H9 (cell line): ENCODE results near the gene MRM3. TPM values are rescaled to one million over a fixed set of nuclear protein-coding genes. Genes with fewer than 3 reads are reported as not detected.

Source experiments
- DNase-seq: peaks from one replicate; pipeline ENCODE4 v3.0.0-alpha.2; 2017
- H2AFZ ChIP-seq: one replicate; pipeline ENCODE4 v1.6.1; 2013; ENCODE audit warnings: mild to moderate bottlenecking, low read length, control low read depth, moderate library complexity
- H2AK5ac ChIP-seq: 2 replicates; pipeline ENCODE4 v1.6.1; 2013; ENCODE audit warnings: low read length, control low read depth, mixed read lengths; ENCODE audit not compliant: insufficient read length
- H2BK120ac ChIP-seq: one replicate; pipeline ENCODE4 v1.6.1; 2013; ENCODE audit warnings: low read depth, mild to moderate bottlenecking, low read length, control low read depth, inconsistent platforms; ENCODE audit not compliant: poor library complexity, severe bottlenecking
- H2BK12ac ChIP-seq: 2 replicates; pipeline ENCODE4 v1.6.1; 2013; ENCODE audit warnings: low read length, control low read depth, mixed read lengths, low read depth; ENCODE audit not compliant: insufficient read length
- H2BK15ac ChIP-seq: 2 replicates; pipeline ENCODE4 v1.6.1; 2013; ENCODE audit warnings: low read depth, low read length, control low read depth
- H2BK20ac ChIP-seq: one replicate; pipeline ENCODE4 v1.6.1; 2013; ENCODE audit warnings: low read depth, mild to moderate bottlenecking, low read length, control low read depth, inconsistent platforms; ENCODE audit not compliant: poor library complexity, severe bottlenecking
- H2BK5ac ChIP-seq: 2 replicates; pipeline ENCODE4 v1.6.1; 2013; ENCODE audit warnings: low read length, control low read depth, mixed read lengths; ENCODE audit not compliant: insufficient read length
- H3K14ac ChIP-seq: 2 replicates; pipeline ENCODE4 v1.6.1; 2013; ENCODE audit warnings: low read length, control low read depth; ENCODE audit not compliant: insufficient read depth
- H3K18ac ChIP-seq: 2 replicates; pipeline ENCODE4 v1.6.1; 2013; ENCODE audit warnings: low read depth, mild to moderate bottlenecking, mixed read lengths, low read length, control low read depth; ENCODE audit not compliant: insufficient read length
- H3K23ac ChIP-seq: 2 replicates; pipeline ENCODE4 v1.6.1; 2013; ENCODE audit warnings: low read length, control low read depth, mixed read lengths, low read depth; ENCODE audit not compliant: insufficient read length
- H3K23me2 ChIP-seq: 2 replicates; pipeline ENCODE4 v1.6.1; 2013; ENCODE audit warnings: low read depth, mild to moderate bottlenecking, mixed read lengths, low read length, control low read depth; ENCODE audit not compliant: insufficient read length, poor library complexity, severe bottlenecking
- H3K27ac ChIP-seq: 2 replicates; pipeline ENCODE4 v1.5.1; 2013; ENCODE audit warnings: low read length, control low read depth, mixed read lengths, low read depth; ENCODE audit not compliant: insufficient read length
- H3K27me3 ChIP-seq: 2 replicates; pipeline ENCODE4 v1.6.1; 2013; ENCODE audit warnings: low read length, control low read depth, inconsistent platforms; ENCODE audit not compliant: insufficient read depth
- H3K4ac ChIP-seq: 2 replicates; pipeline ENCODE4 v1.6.1; 2013; ENCODE audit warnings: low read depth, mild to moderate bottlenecking, control low read depth, inconsistent platforms, low read length, moderate library complexity
- H3K4me1 ChIP-seq: 2 replicates; pipeline ENCODE4 v1.6.1; 2013; ENCODE audit warnings: low read length, control low read depth, inconsistent platforms; ENCODE audit not compliant: insufficient read depth
- H3K4me2 ChIP-seq: 2 replicates; pipeline ENCODE4 v1.6.1; 2013; ENCODE audit warnings: low read length, control low read depth, mixed read lengths; ENCODE audit not compliant: insufficient read length, insufficient read depth
- H3K56ac ChIP-seq: 2 replicates; pipeline ENCODE4 v1.6.1; 2013; ENCODE audit warnings: low read depth, mild to moderate bottlenecking, mixed read lengths, low read length, control low read depth; ENCODE audit not compliant: insufficient read length
- H3K79me1 ChIP-seq: 2 replicates; pipeline ENCODE4 v1.6.1; 2013; ENCODE audit warnings: low read depth, mild to moderate bottlenecking, moderate library complexity, low read length, control low read depth, inconsistent platforms; ENCODE audit not compliant: insufficient read depth, poor library complexity, severe bottlenecking
- H3K79me2 ChIP-seq: 2 replicates; pipeline ENCODE4 v1.6.1; 2013; ENCODE audit warnings: low read length, control low read depth, inconsistent platforms; ENCODE audit not compliant: insufficient read depth
- H3K9ac ChIP-seq: 2 replicates; pipeline ENCODE4 v1.6.1; 2013; ENCODE audit warnings: low read length, control low read depth, mixed read lengths; ENCODE audit not compliant: insufficient read length; ENCODE audit errors: extremely low read depth
- H3K9me3 ChIP-seq: one replicate; pipeline ENCODE4 v1.6.1; 2013; ENCODE audit warnings: low read depth, low read length, inconsistent platforms; ENCODE audit not compliant: control insufficient read depth
- H3T11ph ChIP-seq: one replicate; pipeline ENCODE4 v1.6.1; 2013; ENCODE audit warnings: mild to moderate bottlenecking, low read length, control low read depth, inconsistent platforms
- H4K20me1 ChIP-seq: one replicate; pipeline ENCODE4 v1.6.1; 2013; ENCODE audit not compliant: control insufficient read depth, insufficient read length, insufficient read depth
- H4K5ac ChIP-seq: 2 replicates; pipeline ENCODE4 v1.6.1; 2013; ENCODE audit warnings: low read depth, mild to moderate bottlenecking, mixed read lengths, low read length, control low read depth; ENCODE audit not compliant: insufficient read length
- H4K8ac ChIP-seq: replicated peaks from 2 replicates; pipeline ENCODE4 v1.6.1; 2013; ENCODE audit warnings: low read length, control low read depth, mixed read lengths, low read depth; ENCODE audit not compliant: insufficient read length
- H4K91ac ChIP-seq: 2 replicates; pipeline ENCODE4 v1.6.1; 2013; ENCODE audit warnings: low read depth, mild to moderate bottlenecking, moderate library complexity, mixed read lengths, low read length, control low read depth; ENCODE audit not compliant: insufficient read length
- H3K27ac Mint-ChIP-seq, 3 experiments: 2 replicates in 2 of 3; 3 replicates in 1 of 3; pipeline ENCODE4 v1.8.0; 2020 to 2021; ENCODE audit warnings: mixed read lengths in 3 of 3, mild to moderate bottlenecking in 1 of 3, moderate library complexity in 1 of 3
- H3K27me3 Mint-ChIP-seq: 2 replicates; pipeline ENCODE4 v1.8.0; 2021; ENCODE audit warnings: low read depth, mild to moderate bottlenecking, moderate library complexity, mixed read lengths
- H3K36me3 Mint-ChIP-seq, 3 experiments: 2 replicates in 2 of 3; 3 replicates in 1 of 3; pipeline ENCODE4 v1.8.0; 2020 to 2021; ENCODE audit warnings: low read depth in 3 of 3, mixed read lengths in 3 of 3; ENCODE audit not compliant: insufficient read depth in 1 of 3
- H3K4me1 Mint-ChIP-seq, 2 experiments: 2 replicates each; pipeline ENCODE4 v1.8.0; 2020; ENCODE audit warnings: mixed read lengths in 2 of 2
- H3K4me3 Mint-ChIP-seq, 2 experiments: 2 replicates in 1 of 2; 3 replicates in 1 of 2; pipeline ENCODE4 v1.8.0; 2020 to 2021; ENCODE audit warnings: mild to moderate bottlenecking in 2 of 2, mixed read lengths in 2 of 2, moderate library complexity in 1 of 2
- H3K9me3 Mint-ChIP-seq, 2 experiments: 2 replicates in 1 of 2; 3 replicates in 1 of 2; pipeline ENCODE4 v1.8.0; 2020; ENCODE audit warnings: mild to moderate bottlenecking in 2 of 2, mixed read lengths in 2 of 2, moderate library complexity in 1 of 2
- WGBS: extraction: QIAGEN DNeasy Blood & Tissue Kit; methylation state at CpG from one replicate; pipeline ENCODE4 v1.1.7; 2013; ENCODE audit warnings: missing lambda C conversion rate, low lambda C conversion rate, mixed read lengths; ENCODE audit not compliant: insufficient read length; ENCODE audit errors: extremely low coverage; 5-methylcytosine and 5-hydroxymethylcytosine counted together
- total RNA-seq: library from RNA; stranded (reverse); gene quantifications from 2 replicates; pipeline ENCODE4 v1.2.1, GENCODE V29; 2021
- TF ChIP-seq, protein P1 (sequence below): fragments of 200-600 bp; sonication (generic); conservative IDR thresholded peaks from 3 replicates; pipeline ENCODE4 v1.8.0; 2021; ENCODE audit warnings: antibody characterized with exemption, mild to moderate bottlenecking

Gene MRM3
- total RNA-seq, 1 experiment from 2014 or later: 25.3 TPM

DNA sequence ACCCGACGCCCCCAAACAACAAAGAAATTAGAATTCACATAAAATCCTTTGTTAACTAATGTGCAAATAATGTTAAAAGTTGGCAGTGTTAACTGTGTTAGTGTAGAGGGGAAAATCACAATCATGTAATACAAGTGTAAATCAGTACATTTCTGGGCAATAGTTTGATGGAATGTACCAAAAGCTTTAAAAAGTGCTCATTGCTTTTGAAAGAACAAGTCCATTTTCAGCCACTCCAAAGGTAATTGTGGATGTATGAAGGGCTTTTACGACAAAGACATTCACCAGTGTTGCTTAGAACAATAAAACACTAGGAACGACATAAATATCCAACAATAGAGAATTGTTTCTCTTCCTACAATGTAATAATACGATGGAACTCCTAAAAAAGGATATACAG lies 9.1 kb upstream of the MRM3 start:
- no peak overlapping the region for H2BK20ac ChIP-seq
- H3K27ac ChIP-seq: no peak overlapping the region
- no peak overlapping the region for H2BK12ac ChIP-seq
- H3K4me2 ChIP-seq: no peak overlapping the region
- no peak overlapping the region for H3T11ph ChIP-seq
- H3K9ac ChIP-seq: no peak overlapping the region
- no peaks in the 10 kb centered on the region for H3K27me3 ChIP-seq
- no peaks in the 10 kb centered on the region; a peak in 1 of 5 replicates for H3K9me3 Mint-ChIP-seq
- no peak overlapping the region for H3K14ac ChIP-seq
- H4K20me1 ChIP-seq: no peaks in the 10 kb centered on the region
- H3K9me3 ChIP-seq: no peaks in the 10 kb centered on the region
- peaks cover 49 to 90% (median 88%) of the 10 kb centered on the region in 3 experiments; a peak in 6 of 7 replicates for H3K36me3 Mint-ChIP-seq
- H2BK15ac ChIP-seq: no peak overlapping the region
- H3K79me1 ChIP-seq: peaks cover 5% of the 10 kb centered on the region
- no peaks in the 10 kb centered on the region; the same call in 1 of the 2 replicates for H3K27me3 Mint-ChIP-seq
- peaks cover 0 to 3% of the 10 kb centered on the region in 2 experiments; a peak in 1 of 4 replicates for H3K4me1 Mint-ChIP-seq
- H3K18ac ChIP-seq: no peak overlapping the region
- no peak overlapping the region for H3K27ac Mint-ChIP-seq
- H3K23ac ChIP-seq: no peak overlapping the region
- no peak overlapping the region for H2AFZ ChIP-seq
- H3K4ac ChIP-seq: no peak overlapping the region
- no peak overlapping the region for H2AK5ac ChIP-seq
- TF ChIP-seq, protein P1, sequence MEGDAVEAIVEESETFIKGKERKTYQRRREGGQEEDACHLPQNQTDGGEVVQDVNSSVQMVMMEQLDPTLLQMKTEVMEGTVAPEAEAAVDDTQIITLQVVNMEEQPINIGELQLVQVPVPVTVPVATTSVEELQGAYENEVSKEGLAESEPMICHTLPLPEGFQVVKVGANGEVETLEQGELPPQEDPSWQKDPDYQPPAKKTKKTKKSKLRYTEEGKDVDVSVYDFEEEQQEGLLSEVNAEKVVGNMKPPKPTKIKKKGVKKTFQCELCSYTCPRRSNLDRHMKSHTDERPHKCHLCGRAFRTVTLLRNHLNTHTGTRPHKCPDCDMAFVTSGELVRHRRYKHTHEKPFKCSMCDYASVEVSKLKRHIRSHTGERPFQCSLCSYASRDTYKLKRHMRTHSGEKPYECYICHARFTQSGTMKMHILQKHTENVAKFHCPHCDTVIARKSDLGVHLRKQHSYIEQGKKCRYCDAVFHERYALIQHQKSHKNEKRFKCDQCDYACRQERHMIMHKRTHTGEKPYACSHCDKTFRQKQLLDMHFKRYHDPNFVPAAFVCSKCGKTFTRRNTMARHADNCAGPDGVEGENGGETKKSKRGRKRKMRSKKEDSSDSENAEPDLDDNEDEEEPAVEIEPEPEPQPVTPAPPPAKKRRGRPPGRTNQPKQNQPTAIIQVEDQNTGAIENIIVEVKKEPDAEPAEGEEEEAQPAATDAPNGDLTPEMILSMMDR: no peak
- H4K8ac ChIP-seq: no peak overlapping the region
- H3K23me2 ChIP-seq: no peaks in the 10 kb centered on the region
- no peak overlapping the region for H2BK5ac ChIP-seq
- no peak overlapping the region for H3K56ac ChIP-seq
- no CpG with 5 or more reads among the region's 5 CpGs for WGBS
- no peak overlapping the region for H2BK120ac ChIP-seq
- DNase-seq: no peak
- H4K91ac ChIP-seq: no peak overlapping the region
- H3K79me2 ChIP-seq: no peaks in the 10 kb centered on the region
- H4K5ac ChIP-seq: no peak overlapping the region
- H3K4me1 ChIP-seq: no peaks in the 10 kb centered on the region
- no peak overlapping the region for H3K4me3 Mint-ChIP-seq
